NOMO-1 treated with dmso at 0.1 percent for 144 hours (cell line): Measurements from ENCODE around the gene VSIR.

ENCODE experiments used
- DNase-seq: peaks from one replicate; lab custom pipeline; 2025; ENCODE audit not compliant: unreplicated experiment; lab: John Stamatoyannopoulos, UW

The VSIR gene

DNA sequence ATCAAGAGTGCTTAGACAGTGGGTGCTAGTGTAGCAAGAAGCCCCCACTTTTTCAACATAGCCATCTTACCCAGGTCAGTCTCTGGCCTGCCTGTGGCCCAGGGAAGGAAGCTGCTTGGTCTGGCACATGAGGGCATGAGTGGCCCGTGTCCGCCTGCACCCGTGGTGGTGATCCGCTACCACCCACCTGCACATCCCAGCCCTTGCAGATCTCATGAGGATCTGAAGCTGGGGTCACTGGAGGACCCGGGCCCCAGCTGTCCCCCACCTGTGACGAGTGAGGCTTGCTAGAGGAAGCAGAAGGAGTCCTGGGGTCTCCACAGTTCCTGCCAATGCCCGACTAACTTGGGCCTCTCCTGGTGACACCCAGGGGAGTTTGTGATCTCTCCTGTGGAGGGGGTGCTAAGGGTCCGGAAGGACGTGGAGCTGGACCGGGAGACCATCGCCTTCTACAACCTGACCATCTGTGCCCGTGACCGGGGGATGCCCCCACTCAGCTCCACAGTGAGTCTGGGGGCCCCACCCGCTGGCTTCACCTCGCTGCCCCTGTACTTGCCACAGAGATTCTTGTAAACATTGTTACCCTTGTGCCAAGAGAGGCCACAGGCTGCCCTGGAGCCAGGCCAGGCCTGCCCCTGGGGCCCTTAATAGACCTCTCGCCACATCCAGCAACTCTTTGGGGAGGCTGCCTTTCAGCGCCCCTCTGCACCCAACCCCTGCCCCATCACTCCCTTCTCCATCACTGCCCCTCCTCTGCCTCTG, 10.8 kb upstream of the VSIR start:
- DNase-seq, result no peak

DNA sequence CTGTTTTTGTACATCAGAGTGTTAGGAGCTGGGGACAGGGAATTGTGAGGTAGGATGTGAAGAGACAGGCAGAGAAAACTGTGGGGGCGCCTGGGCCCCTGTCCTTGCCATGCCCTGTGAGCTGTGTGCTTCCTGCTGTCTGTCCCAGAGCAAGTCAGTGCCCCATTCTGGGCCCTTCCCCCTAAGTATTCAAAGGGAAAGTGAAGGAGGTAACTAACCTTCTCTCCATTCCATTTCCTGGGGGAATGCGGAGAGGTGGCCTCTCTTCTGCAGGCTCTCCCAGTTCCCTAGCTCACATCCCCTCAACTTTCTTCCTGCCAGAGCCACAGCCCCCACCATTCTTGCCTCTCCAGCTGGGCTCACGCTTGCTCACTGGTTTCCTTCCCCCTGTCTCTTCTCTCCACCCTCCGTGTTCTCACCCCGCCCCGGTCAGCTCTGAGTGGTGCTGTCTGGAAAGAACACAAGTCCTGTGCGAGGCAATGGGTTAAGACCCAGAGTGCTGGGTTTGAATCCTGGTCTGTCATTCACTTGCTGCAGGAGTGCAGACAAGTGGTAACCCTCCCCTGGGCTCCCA, 9.7 kb upstream of the VSIR start:
- DNase-seq, result no peak

DNA sequence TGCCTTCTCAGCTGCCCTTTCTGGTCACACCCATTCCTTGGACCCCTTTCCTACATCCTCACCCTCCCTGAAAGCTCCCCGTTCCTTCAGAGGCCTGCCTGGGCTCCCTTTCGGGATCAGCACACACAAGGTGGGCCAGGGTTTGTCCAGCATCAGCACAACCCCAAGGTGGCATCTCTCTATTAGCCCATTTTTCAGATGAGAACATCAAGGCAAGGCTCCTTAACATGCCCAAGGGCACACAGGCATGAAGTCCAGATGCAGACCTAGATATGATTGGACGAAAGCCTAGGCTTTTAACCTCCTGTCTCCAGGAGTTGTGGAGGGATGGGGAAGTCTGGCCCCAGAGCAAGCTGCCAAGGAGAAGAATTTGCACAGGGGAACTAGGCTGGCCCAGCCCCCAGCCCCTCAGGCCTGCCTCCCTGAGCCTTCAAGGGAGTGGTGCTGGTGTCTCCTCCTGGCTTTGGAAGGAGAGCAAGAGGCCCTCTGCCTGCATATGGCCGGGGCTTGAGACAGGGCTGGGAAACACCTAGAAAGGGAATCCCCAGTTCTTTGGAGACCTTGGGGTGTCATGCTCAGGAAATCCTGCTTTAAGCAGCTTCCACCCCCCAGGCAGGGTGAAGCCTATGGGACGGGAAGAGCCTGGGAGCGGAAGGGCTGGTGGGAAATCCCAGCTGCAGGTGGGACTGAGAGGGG, 9.0 kb upstream of the VSIR start:
- DNase-seq, result no peak

DNA sequence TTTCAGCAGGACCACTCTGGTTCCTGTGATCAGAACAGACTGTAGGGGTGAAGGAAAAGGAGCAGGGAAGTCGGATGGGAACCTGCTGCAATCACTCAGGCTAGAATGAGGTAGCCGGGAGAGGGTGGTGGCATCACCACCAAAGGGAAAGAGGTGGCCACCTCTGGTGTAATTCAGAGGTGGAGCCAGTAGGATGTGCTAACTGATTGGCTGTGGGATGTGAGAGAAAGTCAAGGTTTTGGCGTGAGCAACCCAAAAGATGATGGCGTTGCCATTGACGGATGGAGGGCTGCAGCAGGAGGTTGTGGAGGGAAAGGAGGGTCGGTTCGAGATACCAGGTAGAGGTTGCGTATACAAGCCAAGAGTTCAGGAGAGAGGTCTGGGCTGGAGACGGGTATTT, 7.4 kb upstream of the VSIR start:
- no peak for DNase-seq

DNA sequence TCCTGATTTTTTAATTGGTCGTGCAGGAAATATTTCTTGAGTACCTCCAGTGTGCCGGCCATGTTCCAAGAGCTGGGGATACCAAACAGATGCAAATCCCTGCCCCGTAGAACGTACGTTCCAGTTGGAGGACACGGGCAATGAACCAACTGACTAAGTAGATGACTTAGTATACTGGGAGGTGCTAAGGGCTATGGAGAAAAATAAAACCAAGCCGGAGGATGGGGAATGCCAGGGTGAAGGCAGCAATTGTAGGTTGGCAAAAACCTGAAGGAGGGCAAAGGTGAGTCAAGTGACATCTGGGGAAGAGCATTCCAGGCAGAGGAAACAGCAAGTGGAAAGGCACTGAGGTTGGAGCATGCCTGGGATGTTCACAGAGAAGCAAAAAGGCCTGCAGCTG, 6.8 kb upstream of the VSIR start:
- DNase-seq, result no peak

DNA sequence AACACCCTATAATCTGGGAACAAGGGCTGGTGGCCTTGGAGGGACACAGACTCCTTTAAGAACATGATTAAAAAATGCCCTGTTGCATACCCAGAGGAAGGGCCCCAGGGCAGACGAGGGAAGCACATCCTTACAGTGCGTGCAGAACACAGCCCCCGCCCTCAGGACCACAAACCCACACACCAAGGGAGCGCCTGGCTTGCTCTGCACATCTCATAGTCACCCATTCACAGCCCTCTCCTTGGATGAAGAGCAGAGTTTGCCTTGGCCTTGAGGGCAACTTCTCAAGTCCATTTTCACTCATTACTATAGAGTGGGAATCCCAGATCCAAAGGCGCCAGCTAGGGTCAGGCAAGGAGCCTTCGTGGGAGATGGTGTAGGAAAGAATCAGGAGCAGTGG, 6.3 kb upstream of the VSIR start:
- DNase-seq, result no peak

DNA sequence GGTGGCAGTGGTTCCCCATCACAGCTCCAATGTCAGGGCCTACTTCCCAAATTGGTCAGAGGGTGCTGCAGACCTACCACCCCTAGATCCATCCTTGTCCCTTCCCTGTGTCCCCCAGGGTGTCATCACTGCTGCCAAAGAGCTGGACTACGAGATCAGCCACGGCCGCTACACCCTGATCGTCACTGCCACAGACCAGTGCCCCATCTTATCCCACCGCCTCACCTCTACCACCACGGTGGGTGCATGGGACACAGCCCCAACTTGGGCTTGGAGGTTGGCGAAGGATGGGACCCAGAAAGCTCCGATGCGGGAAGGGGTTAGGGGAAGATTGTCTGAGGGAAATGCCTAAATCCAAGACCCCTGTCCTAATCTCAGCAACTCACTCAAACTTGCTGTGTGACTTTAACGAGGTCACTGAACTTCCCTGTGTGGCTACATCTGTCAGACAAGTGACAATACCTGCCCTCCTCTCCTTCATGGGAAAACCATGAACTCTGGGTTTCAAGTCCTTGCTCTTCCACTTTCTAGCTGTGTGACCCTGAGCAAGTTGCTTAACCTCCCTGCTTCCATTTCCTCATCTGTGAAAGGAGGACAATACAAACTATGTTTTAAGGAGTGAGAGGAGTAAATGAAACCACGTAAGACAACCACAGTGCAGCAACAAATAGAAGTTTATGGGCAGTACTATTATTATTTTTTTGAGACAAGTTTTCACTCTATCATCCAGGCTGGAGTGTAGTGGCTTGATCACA, 4.9 kb upstream of the VSIR start:
- DNase-seq, result no peak

DNA sequence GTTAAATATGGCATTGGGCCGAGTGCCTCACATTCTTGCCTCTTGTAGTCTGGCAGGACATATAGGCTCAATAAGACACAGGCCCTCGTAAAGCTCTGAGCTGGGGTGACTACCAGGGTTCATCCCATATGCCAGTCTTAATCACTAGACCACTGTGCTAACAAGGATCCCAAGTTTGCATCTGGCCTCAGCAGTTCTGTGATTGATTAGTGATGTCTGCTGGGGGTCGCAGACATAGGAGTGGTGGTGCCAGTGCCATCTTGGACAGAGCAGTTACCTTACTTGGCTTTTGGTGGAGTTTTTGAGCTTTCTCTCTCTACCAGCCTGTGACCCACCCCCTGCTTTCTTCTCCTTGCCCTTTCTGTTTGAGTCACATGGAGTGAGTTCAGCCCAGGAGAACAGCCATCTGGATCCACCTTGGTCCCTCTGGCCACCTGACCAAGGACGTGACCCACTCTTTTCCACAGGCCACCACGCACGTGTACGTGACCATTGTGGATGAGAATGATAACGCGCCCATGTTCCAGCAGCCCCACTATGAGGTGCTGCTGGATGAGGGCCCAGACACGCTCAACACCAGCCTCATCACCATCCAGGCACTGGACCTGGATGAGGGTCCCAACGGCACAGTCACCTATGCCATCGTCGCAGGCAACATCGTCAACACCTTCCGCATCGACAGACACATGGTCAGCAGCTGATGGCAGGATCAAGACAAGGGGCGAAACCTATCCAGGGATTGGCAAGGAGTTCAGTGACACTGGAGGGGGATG, 4.1 kb upstream of the VSIR start:
- DNase-seq, result no peak

DNA sequence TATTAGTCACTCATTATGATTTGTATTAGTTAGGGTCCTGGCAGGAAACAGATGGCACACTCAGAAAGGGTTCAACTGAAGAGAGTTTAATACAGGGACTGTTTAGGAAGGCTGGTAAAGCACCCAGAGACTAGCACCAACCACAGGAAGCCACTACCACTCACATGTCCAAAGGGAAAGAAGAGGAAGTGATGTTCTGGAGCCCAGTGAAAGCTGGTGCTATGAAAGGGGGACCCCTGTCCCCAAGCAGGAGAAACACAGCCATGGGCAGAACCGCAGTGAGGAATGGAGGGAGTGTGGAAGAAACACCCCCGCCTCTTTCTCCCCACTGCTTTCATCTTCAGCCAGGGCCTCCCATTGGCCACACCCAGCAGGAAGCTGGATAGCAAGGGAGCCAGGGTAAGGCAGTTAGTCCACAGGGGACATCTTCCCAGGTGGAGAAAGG, 3.2 kb upstream of the VSIR start:
- peak; percentile 33 for DNase-seq

DNA sequence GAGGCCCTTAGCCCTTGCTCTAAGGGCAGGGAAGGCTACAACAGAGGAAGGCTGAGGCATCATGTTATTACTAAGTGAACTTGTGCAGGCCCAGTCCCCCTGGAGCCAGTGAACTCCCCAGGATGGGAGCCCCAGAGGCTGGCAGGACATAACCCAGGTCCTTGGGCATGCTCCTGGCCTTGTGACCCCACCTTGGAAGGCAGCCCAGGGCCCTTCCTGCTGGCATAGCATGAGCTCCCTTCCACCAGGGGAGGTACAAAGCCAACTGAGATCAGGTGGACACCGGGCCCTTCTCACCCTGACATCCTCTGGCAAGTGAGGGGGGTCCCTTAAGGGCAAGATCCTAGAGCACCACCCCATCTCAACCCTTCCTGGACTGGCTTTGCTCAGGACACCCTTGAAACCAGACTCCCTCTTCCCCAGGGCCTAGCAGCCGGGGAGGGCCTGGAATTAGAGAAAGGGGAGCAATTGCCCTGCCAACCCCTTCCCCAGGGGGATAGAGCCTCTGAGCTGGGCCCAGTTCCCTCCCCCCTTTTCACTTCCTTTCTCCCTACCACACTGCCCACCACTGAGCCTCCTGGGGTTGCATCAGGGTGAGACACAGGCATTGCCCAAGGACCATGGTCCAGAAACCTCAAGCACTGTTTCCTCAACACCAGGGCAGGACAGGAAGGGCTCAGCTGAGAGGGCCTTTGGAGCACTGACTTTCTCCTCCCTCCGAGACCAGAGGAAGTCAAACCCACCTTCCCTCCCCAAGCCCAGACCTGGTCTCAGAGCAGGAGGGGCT, 1.8 kb upstream of the VSIR start:
- peak; percentile 90 for DNase-seq

DNA sequence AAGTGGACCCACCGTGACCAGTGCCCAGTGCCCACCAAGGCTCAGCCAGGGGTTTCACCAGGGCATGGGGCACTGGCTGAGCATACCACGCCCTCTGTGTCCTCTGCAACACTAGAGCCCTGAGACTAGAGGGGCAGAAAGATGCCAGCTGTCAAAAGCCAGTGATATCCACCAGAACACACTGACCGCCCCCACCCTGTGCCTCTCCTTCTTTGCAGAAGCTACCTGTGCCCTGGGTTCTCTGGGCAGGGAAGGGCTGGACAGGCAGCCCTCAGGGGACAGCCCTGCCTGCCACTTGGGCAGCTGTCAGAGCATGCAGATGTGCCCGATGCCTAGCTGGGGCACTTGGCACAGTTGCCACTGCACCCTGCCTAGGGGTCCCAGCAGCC, 494 bp downstream of the VSIR start:
- DNase-seq, result no peak

DNA sequence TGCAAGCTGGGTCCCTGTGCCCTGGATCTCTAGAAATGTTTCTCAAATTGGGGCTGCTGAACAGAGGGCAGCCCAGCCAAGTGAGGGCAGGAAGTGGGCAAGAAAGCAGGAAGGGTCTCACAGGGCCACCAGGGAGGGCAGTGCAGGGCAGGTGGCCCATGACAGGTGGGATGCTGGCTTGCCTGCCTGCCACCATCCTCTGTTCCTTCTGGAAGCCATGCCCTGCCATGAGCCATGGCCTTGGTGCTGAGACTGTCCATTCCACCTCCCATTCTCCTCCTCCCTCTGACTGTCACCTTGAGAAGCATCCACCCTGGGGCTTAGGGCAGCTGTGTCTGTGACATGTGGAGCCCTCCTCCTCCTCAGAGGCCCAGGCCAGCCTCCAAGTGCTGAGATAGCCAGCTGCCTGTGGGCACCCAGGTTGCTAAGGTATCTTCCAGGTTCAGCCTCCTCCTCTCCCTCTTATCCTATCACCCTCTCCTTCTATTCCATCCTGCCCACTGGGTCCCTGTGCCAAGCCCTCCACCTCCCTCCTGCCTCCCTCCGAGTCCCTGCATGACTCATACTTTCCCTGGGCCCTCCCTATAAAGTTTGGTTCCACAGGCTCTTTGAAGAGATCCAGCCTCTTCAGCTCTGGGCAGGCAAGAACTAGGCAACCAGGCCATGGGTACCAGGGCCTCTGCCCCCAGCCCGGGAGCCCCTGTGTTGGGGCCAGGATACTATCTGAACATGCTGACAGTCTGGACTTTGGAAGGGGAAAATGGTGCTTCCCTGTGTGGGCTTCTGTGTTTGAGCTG, 1.3 kb downstream of the VSIR start:
- DNase-seq, result no peak

DNA sequence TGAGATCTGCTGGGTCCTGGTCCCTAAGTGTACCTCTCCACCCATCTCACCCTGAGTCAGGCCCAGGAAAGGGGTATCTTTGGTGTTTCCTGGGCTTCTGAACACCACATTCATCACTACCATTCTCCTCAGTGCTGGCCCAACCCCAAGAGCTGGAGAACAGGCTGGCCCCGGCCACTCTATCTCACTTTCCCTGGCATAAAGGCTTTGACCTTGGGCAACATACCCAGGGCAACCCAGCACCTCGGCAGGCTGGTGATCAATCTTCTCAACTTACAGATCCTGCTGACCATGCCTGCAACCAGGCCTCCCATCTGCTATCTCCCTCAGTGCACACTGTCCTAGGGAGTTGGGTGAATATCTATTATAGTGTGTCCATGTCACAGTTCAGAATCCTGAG, 2.1 kb downstream of the VSIR start:
- no peak for DNase-seq

DNA sequence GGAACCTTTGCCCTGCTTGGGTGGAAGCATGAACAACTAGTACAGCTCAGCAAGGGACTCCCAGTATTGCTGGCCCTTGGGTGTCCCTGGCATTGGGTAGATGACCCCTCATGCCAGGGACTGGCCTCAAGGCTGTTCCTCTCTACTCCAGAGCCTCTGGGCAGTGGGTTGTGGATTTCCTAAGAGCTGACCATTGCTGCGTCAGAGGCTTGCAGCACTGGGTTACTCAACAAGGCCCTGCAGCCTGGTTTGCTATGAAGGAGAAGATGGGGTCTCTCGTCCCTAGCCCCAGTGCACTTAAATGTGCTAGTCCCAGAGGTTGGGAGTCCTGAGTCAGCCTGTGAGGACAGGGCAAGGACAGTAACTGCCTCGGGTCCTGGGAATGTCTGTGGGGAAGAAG, 2.5 kb downstream of the VSIR start:
- no peak for DNase-seq

DNA sequence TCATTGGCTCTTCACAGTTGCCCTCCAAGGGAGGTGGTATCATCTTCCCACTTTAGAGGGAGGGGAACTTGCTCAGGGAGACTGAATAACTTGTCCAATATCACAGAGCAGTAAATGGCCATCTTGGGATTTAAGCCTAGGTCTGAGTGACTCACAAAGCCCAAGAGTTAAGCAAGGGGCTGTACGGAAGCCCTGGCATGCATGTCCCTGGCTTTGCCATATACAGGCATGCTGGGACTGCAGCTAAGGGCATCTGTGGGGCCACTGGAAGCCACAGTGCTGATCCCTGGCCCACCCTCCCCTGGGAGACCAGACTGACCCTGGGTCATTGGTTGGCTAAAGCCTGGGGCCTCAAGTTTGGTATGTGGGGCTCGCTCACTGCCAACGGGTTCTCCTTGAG, 3.1 kb downstream of the VSIR start:
- no peak for DNase-seq

DNA sequence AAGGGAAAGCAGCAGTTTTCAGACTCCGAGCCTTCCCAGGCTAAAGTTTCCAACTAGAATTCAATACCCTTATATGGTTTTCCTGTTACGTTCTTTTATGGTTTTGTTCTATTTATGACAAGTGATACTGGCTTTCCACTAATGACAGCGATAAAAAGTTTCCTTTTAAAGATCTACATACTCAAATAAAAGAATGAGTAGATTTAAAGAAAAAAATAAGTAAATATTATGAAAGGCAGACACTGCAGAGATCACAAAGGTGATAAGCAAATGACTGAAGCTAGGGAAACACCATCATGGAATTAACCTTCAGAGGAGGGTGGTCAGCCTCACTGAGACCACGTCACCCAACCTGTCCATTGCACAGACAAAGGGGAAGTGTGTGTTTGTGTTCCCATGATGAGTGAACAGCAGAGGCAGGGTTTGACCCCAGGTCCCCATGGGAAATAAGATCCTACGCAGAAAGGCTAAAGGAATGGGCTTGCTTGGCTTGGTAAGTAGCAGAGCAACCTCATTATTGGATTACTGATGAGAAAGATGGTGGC, 4.0 kb downstream of the VSIR start:
- no peak for DNase-seq

DNA sequence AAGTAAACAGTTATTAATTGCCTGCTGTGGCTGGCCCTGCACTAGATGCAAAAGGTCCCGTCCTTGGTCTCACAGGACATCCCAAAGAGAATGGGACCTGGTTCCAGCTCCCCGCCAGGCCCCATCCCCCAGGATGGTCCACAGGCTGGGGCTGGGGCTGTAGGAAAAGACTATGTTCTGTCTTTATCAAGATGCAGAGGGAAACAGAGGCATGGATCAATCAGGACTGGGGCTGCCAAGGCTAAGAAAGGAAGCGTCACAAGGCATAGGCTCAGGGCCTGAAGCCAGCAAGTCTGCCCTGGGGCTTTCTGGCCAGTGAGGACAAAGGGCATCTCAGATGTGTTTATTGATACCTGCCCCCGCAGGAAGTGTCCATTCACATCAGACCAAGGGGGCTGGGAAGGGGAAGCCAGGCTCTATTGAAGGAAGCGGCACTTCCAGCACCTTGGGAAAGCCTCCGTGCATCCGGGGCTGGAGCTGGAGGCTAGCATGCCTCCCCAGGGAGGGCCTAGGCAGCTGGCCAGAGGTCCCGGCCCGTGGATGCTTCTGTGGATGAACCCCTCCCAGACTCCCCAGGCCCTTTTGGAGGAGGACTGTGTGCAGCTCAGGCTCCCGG, 5.8 kb downstream of the VSIR start:
- DNase-seq, result no peak

DNA sequence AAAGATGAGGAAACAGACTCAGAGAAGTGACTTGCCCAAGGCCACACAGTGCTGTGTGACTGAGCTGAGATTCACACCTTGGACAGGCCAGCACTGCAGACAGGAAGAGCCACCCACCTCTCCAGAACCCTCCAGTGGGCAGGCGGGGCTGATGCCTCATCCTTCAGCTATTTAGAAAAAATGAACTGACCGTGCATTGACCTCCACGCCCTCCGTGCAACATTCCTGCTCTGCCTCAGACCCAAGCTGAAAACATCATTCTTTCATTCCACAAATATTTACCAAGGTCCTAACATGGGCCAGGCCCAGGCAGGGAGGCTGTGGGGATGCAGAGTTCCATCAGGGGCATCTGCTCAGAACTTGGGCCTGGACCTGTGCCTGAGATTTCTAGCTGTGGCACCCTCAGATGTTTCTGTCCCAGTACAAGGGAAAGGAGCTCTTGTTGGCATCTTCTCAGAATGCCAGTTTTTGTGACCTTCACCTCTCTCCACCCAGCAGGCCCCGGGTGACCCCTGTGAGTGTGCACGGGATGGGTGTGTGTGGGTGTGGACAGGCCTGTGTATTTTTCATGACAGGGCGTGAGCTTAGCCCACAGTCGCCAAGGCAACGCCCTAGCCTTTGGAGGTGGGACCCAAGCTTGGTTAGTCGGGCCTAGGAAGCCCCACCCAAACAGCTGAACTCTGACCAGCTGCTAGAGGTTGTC, 6.5 kb downstream of the VSIR start:
- DNase-seq, result no peak
